ENCODE data around the gene ITPR1. TPM values are rescaled to one million over a fixed set of nuclear protein-coding genes. Genes with fewer than 3 reads are reported as not detected.

ITPR1 gene
- polyA plus RNA-seq, 1 donor from 2014 or later = 2.1 TPM

DNA sequence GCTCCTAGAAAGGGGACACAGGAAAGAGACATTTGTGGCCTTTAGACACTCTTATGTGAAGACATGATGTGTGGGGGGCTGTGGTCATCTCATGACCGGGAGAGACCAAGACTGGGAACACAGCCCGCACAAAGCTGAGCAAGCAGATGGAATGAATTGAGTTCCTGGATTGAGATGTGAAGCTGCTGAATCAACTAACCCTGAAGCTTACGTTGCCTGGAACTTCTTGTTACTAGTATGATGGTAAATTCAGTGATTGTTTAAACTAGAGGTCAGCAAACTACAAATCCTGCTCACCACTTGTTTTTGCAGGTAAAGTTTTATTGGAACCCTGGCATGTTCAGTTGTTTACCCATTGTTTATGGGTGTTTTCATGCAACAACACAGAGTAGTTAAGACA lies 402.7 kb downstream of the ITPR1 start:
- Histone ChIP-seq H3K4me3 (ENCODE audit: low read length) (no peak overlapping the region), H3F3A (ENCODE audit: insufficient read depth, low read length, poor library complexity, severe bottlenecking) (no peaks in the 10 kb centered on the region), H3K79me2 (replicated peaks; ENCODE audit: insufficient read depth, low read length) (no peaks in the 10 kb centered on the region), H2AFZ (ENCODE audit: low read depth, low read length) (no peak overlapping the region), H3K36me3 (ENCODE audit: insufficient read depth, low read length) (no peaks in the 10 kb centered on the region), H3K4me2 (ENCODE audit: low read length) (no peak overlapping the region), H3K9ac (ENCODE audit: low read length) (no peak overlapping the region), H4K20me1 (ENCODE audit: insufficient read depth) (no peaks in the 10 kb centered on the region), H3K9me3 (ENCODE audit: low read length) (no peaks in the 10 kb centered on the region), H3K9me2 (ENCODE audit: insufficient read depth, low read length) (no peaks in the 10 kb centered on the region), H3K27ac (ENCODE audit: low read length) (no peak overlapping the region), H3K27me3 (ENCODE audit: insufficient read depth, low read depth, low read length) (no peaks in the 10 kb centered on the region)
- no peak for TF ChIP-seq SMC3 (conservative IDR thresholded peaks at IDR 0.05; ENCODE audit: poor library complexity)
- no peak for TF ChIP-seq MXI1 (conservative IDR thresholded peaks at IDR 0.05; ENCODE audit: poor library complexity, severe bottlenecking)
- no peak for TF ChIP-seq REST (IDR thresholded peaks at IDR 0.05; ENCODE audit: borderline replicate concordance)
- no peak for TF ChIP-seq EZH2 (IDR thresholded peaks at IDR 0.05; ENCODE audit: borderline replicate concordance, insufficient read depth, low read length, poor library complexity, severe bottlenecking)
- no peak for TF ChIP-seq EP300 (conservative IDR thresholded peaks at IDR 0.05; ENCODE audit: poor library complexity, severe bottlenecking)
- no peak for TF ChIP-seq RAD21 (conservative IDR thresholded peaks at IDR 0.05)
- TF ChIP-seq POLR2AphosphoS5 (IDR thresholded peaks at IDR 0.05) = no peak
- no peak for TF ChIP-seq TAF1 (IDR thresholded peaks at IDR 0.05; ENCODE audit: low read depth)
- TF ChIP-seq, protein P1, sequence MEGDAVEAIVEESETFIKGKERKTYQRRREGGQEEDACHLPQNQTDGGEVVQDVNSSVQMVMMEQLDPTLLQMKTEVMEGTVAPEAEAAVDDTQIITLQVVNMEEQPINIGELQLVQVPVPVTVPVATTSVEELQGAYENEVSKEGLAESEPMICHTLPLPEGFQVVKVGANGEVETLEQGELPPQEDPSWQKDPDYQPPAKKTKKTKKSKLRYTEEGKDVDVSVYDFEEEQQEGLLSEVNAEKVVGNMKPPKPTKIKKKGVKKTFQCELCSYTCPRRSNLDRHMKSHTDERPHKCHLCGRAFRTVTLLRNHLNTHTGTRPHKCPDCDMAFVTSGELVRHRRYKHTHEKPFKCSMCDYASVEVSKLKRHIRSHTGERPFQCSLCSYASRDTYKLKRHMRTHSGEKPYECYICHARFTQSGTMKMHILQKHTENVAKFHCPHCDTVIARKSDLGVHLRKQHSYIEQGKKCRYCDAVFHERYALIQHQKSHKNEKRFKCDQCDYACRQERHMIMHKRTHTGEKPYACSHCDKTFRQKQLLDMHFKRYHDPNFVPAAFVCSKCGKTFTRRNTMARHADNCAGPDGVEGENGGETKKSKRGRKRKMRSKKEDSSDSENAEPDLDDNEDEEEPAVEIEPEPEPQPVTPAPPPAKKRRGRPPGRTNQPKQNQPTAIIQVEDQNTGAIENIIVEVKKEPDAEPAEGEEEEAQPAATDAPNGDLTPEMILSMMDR (IDR thresholded peaks at IDR 0.05; ENCODE audit: poor library complexity, severe bottlenecking) = no peak

Other genes starting within 250 kb of the ITPR1 start
- gene SETMAR, start 190.0 kb upstream of the ITPR1 start, polyA plus RNA-seq = 37.1 and 41.3 TPM in 2 replicates
- 3.6 and 4.5 TPM in 2 replicates for gene SUMF1, start 26.1 kb upstream of the ITPR1 start, polyA plus RNA-seq

Data from neural cell (in vitro differentiated cells).